K562 (cell line): Measurements from ENCODE around the gene LACTBL1.

Source experiments
- CHD1 ChIP-seq: fragments of 200-600 bp; sonication (generic); IDR thresholded peaks from one replicate; pipeline ENCODE4 v1.6.1; 2012; ENCODE audit warnings: mild to moderate bottlenecking, moderate library complexity, low read length, inconsistent platforms
- CTCF ChIP-seq, 3 experiments: IDR thresholded peaks in 2 of 3; conservative IDR thresholded peaks in 1 of 3; 2 replicates each; pipeline ENCODE4 v1.5.1; 2011 to 2012; ENCODE audit warnings: low read length in 3 of 3, mild to moderate bottlenecking in 3 of 3, control low read depth in 2 of 3, improper control_type of control experiment in 1 of 3, inconsistent platforms in 1 of 3, low read depth in 1 of 3, mixed read lengths in 1 of 3, moderate library complexity in 1 of 3; ENCODE audit not compliant: insufficient read depth in 2 of 3
- FOXJ3 ChIP-seq: sonication (generic); formaldehyde crosslinking; IDR thresholded peaks from 2 replicates; pipeline ENCODE4 v1.4.0; 2020; ENCODE audit warnings: mild to moderate bottlenecking, missing genetic modification reagents
- JUN ChIP-seq, 2 experiments: sonication (generic) in 1 of 2; formaldehyde crosslinking in 1 of 2; IDR thresholded peaks; 2 replicates each; pipeline versions ENCODE4 v1.6.1 to v1.8.0; 2012 to 2022; ENCODE audit warnings: borderline replicate concordance in 2 of 2, mild to moderate bottlenecking in 2 of 2, improper control_type of control experiment in 1 of 2, low read depth in 1 of 2, low read length in 1 of 2, missing genetic modification reagents in 1 of 2
- REST ChIP-seq, 2 experiments: fragments of 450-650 bp; formaldehyde crosslinking in 1 of 2; IDR thresholded peaks; 2 replicates each; pipeline versions ENCODE4 v1.4.0 to v1.6.1; 2014 to 2020; ENCODE audit warnings: mild to moderate bottlenecking in 2 of 2, borderline replicate concordance in 1 of 2, low read depth in 1 of 2
- ZNF644 ChIP-seq: fragments of 200-800 bp; sonication (Bioruptor generic); IDR thresholded peaks from 2 replicates; pipeline ENCODE4 v1.6.1; 2016; ENCODE audit warnings: low read depth, missing genetic modification characterization, missing compliant biosample characterization

DNA sequence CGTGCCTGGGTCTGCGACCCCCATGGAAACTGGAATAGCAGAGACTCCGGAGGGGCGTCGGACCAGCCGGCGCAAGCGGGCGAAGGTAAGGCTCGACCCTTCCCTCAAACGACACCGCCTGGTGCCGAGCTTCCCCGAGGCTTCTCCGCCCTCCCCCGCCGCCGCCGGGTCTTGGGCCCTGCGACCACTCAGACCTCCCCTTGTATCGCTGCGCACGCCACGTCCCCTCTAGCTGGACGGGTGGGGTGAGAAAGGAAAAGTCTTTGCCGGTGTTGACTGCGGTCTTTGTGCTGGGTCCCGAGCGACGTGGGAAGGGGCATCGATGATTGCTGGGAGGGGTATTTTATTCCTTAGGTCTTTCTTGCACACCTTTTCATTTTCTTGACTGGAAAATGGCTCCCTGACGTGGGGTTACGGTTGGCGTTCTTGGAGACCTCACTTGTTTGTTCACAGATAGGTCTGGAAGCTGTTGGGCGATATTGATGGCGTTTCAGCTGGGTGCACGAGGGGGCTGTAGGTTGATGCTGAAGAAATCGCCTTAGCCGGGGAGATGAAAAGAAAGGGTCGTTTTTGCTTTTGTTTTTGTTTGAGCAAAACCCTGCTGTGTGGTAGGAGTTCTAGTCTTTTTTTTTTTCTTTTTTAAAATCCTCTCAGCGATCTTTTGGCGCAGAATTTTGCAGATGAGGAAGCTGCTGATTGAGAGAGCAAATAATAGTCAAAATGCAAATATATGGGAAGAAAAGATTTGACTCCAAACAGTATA is 47.4 kb upstream of the LACTBL1 start:
- no peak for TF ChIP-seq FOXJ3
- no peak for TF ChIP-seq JUN (IDR thresholded peaks at IDR 0.05; ENCODE audit: borderline replicate concordance, low read depth, low read length)
- no peak for TF ChIP-seq JUN (CRISPR knock-in tag; IDR thresholded peaks at IDR 0.05; ENCODE audit: borderline replicate concordance)
- TF ChIP-seq ZNF644 (tag), result no peak
- TF ChIP-seq REST (IDR thresholded peaks at IDR 0.05; ENCODE audit: borderline replicate concordance), result no peak
- TF ChIP-seq REST (CRISPR knock-in tag; IDR thresholded peaks at IDR 0.05; ENCODE audit: low read depth), result no peak
- TF ChIP-seq CHD1, result peak; percentile 68
- TF ChIP-seq CTCF (IDR thresholded peaks at IDR 0.05 in 2 of 3, conservative IDR thresholded peaks at IDR 0.05 in 1 of 3; ENCODE audit: insufficient read depth in 2 of 3, low read depth in 1 of 3, low read length in 3 of 3), result no peak
